Glutamatergic neuron (in vitro differentiated cells): Measurements from ENCODE around the gene ZFHX3. TPM values are rescaled to one million over a fixed set of nuclear protein-coding genes. Genes with fewer than 3 reads are reported as not detected.

ENCODE experiments used
- DNase-seq: peaks from one replicate; pipeline ENCODE4 v3.0.0; 2022
- H3K27ac Mint-ChIP-seq: one replicate; pipeline ENCODE4 v1.8.0; 2020; ENCODE audit warnings: mild to moderate bottlenecking, mixed read lengths, inconsistent platforms; ENCODE audit not compliant: unreplicated experiment
- H3K27me3 Mint-ChIP-seq: one replicate; pipeline ENCODE4 v1.8.0; 2020; ENCODE audit warnings: mild to moderate bottlenecking, moderate library complexity, mixed read lengths, inconsistent platforms; ENCODE audit not compliant: unreplicated experiment
- H3K36me3 Mint-ChIP-seq: one replicate; pipeline ENCODE4 v1.8.0; 2020; ENCODE audit warnings: mild to moderate bottlenecking, mixed read lengths, inconsistent platforms; ENCODE audit not compliant: unreplicated experiment
- H3K4me1 Mint-ChIP-seq: one replicate; pipeline ENCODE4 v1.8.0; 2020; ENCODE audit warnings: mild to moderate bottlenecking, low read depth, mixed read lengths, inconsistent platforms; ENCODE audit not compliant: unreplicated experiment
- H3K4me3 Mint-ChIP-seq: one replicate; pipeline ENCODE4 v1.8.0; 2020; ENCODE audit warnings: mild to moderate bottlenecking, mixed read lengths, inconsistent platforms; ENCODE audit not compliant: unreplicated experiment
- H3K9me3 Mint-ChIP-seq: one replicate; pipeline ENCODE4 v1.8.0; 2020; ENCODE audit warnings: mild to moderate bottlenecking, moderate library complexity, mixed read lengths, inconsistent platforms; ENCODE audit not compliant: unreplicated experiment
- CTCF ChIP-seq: fragments of 200-600 bp; sonication (generic); IDR thresholded peaks from one replicate; pipeline ENCODE4 v1.5.0; 2021; ENCODE audit not compliant: partially characterized antibody, unreplicated experiment
- total RNA-seq: library from RNA; stranded (reverse); fragmentation: NEBNext Ultra II Directional; extraction: Animal tissue kit (Norgen Biotek cat#: 25700); gene quantifications from one replicate; pipeline ENCODE4 v1.2.1, GENCODE V29; 2021; ENCODE audit not compliant: unreplicated experiment

ZFHX3 gene
- total RNA-seq, 1 donor from 2014 or later, result 6.8 TPM

DNA sequence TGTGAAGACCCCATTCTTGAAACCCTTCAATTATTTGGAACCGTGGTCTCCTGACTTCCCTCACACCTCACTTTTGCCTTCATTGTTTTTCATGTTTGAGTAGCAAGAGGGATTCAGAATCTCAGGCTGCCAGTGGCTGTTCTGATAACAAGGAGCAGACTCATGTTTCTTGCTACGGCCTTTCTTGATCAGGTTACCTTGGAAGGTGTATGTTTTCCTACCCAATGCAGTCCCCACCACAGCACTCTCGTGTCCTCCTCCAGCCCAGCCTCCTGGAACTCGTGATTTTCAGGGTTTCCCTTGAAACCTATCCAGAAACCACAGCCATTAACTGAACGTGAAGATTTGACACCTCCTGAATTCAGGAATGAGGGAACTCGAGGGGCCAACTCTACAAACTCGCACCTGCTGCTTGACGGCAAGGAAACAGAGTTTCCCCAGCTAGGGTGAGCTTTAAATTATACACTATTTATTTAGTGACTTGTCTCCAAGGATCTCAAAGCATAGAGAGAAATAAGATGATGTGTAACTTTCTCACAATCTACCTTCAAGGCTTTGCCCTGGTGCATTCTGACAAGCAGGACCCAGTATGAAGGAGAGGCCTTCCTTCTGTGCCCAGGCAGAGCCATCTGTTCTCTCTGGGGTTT, 1.6 kb downstream of the ZFHX3 start:
- DNase-seq, result no peak
- Mint-ChIP-seq H3K9me3 (peaks cover 9% of the 10 kb centered on the region), H3K4me3 (peak overlapping the region; percentile 82), H3K4me1 (peaks cover 26% of the 10 kb centered on the region), H3K27me3 (peaks cover 21% of the 10 kb centered on the region), H3K27ac (no peak overlapping the region), H3K36me3 (peaks cover 1% of the 10 kb centered on the region)
- TF ChIP-seq CTCF, result no peak

DNA sequence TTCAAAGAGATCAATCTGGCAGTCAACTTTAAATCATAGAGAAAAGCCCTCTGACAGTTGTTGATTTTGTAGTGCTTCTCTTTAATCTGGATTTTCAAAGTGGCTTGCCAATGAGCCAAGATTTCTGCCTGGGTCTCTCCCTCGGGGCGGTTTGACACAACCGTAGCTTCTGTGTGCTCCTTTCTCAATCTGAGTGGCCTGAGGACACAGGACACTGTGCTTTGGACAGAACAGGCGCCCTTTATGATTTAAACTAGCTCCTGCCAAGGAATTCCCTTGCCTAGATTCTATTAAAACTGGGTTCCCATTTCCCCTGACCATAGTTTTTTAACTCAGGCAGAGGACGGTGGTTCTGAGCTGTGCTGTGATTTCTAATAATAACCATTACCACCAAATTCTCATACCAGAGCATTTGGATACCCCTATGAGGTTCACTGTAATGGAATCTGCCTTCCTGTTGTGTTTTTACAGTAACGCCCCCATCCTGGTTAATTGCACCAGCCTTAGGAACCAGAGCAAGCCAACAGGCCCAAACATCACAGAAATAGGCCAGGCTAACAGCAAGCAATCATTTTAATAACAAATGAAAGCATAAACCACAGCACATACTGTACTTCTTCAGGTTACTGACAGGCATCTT, 4.0 kb downstream of the ZFHX3 start:
- TF ChIP-seq CTCF, result no peak
- Mint-ChIP-seq H3K36me3 (peaks cover 5% of the 10 kb centered on the region), H3K27me3 (peaks cover 21% of the 10 kb centered on the region), H3K4me3 (no peak overlapping the region), H3K4me1 (peaks cover 19% of the 10 kb centered on the region), H3K9me3 (peaks cover 7% of the 10 kb centered on the region), H3K27ac (no peak overlapping the region)
- no peak for DNase-seq

- peaks cover 15% of the 10 kb centered on the region for H3K4me1 Mint-ChIP-seq
- no peak for TF ChIP-seq CTCF
These were observed 5.1 kb downstream of the ZFHX3 start for GRCh38 chr16:73042807-73043206.

GRCh38 chr16:73041676-73042075, 6.3 kb downstream of the ZFHX3 start:
- peaks cover 5% of the 10 kb centered on the region for H3K36me3 Mint-ChIP-seq
- H3K27me3 Mint-ChIP-seq, result peaks cover 19% of the 10 kb centered on the region
- H3K4me3 Mint-ChIP-seq, result no peak overlapping the region
- peaks cover 6% of the 10 kb centered on the region for H3K9me3 Mint-ChIP-seq
- H3K27ac Mint-ChIP-seq, result no peak overlapping the region
- H3K4me1 Mint-ChIP-seq, result peaks cover 14% of the 10 kb centered on the region
- no peak for DNase-seq
- TF ChIP-seq CTCF, result no peak

More at GRCh38 chr16:73042807-73043206, 5.1 kb downstream of the ZFHX3 start:
- Mint-ChIP-seq H3K27ac (no peak overlapping the region), H3K9me3 (peaks cover 6% of the 10 kb centered on the region), H3K4me3 (no peak overlapping the region), H3K27me3 (peaks cover 22% of the 10 kb centered on the region), H3K36me3 (peaks cover 5% of the 10 kb centered on the region)
- no peak for DNase-seq

- Mint-ChIP-seq H3K27ac (no peak overlapping the region), H3K9me3 (peaks cover 6% of the 10 kb centered on the region), H3K36me3 (peaks cover 5% of the 10 kb centered on the region), H3K4me3 (no peak overlapping the region), H3K27me3 (peaks cover 20% of the 10 kb centered on the region), H3K4me1 (peaks cover 15% of the 10 kb centered on the region)
- no peak for TF ChIP-seq CTCF
- no peak for DNase-seq
These were observed 7.1 kb downstream of the ZFHX3 start for GRCh38 chr16:73040735-73041402.
